ENCODE results near the gene ARAP3.

DNA sequence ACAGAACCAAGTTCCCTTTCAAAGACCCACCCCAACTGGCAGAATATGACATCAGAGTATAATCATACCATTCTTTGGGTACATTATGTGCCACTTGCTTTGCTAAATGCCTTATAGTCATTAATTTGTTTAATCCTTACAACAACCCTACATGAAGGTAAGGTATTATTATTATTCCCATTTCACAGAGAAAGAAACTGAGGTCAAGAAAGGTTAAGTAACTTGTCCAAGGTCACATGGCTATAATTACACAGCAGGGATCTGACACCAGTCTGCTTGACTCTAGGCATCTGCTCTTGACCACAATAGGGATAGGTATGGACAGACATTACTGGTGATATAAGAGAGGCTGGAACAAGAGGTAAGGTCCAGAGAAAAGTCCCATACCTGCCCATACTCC is 32.1 kb downstream of the ARAP3 start:
- TF ChIP-seq CTCF (conservative IDR thresholded peaks at IDR 0.05): no peak
- no peak for TF ChIP-seq ZFX (IDR thresholded peaks at IDR 0.05)

Measured in C4-2B (cell line).